Activated CD4-positive, alpha-beta T cell treated with anti-CD3 and anti-CD28 coated beads, Interleukin-2, amount 10 ng/mL, durations not matched to agents 24 days and 14 days (primary cell): ENCODE measurements around the gene UBR2. TPM values are rescaled to one million over a fixed set of nuclear protein-coding genes. Genes with fewer than 3 reads are reported as not detected.
A peak's percentile ranks its signal among the peaks of the same experiment; 100 is the strongest.

Experiments used
- DNase-seq: peaks from one replicate; pipeline ENCODE4 v3.0.0; 2022
- H3K27ac Mint-ChIP-seq: one replicate; pipeline ENCODE4 v1.8.0; 2022; ENCODE audit warnings: mild to moderate bottlenecking, mixed read lengths
- H3K27me3 Mint-ChIP-seq: one replicate; pipeline ENCODE4 v1.8.0; 2022; ENCODE audit warnings: mixed read lengths
- H3K36me3 Mint-ChIP-seq: one replicate; pipeline ENCODE4 v1.8.0; 2022; ENCODE audit warnings: low read depth, mild to moderate bottlenecking, mixed read lengths
- H3K4me1 Mint-ChIP-seq: one replicate; pipeline ENCODE4 v1.8.0; 2021; ENCODE audit warnings: mixed read lengths
- H3K4me3 Mint-ChIP-seq: one replicate; pipeline ENCODE4 v1.8.0; 2022; ENCODE audit warnings: mild to moderate bottlenecking, moderate library complexity, mixed read lengths
- H3K9me3 Mint-ChIP-seq: one replicate; pipeline ENCODE4 v1.8.0; 2021; ENCODE audit warnings: mixed read lengths
- intact Hi-C: fragments of 100-400 bp; cut with micrococcal nuclease; formaldehyde crosslinking; loops from one replicate; pipeline ENCODE4 v1.15.1; 2023
- total RNA-seq: library from RNA; stranded (reverse); gene quantifications from 2 replicates; pipeline ENCODE4 v1.2.3, GENCODE V29; 2022

The UBR2 gene
- total RNA-seq, 1 donor from 2014 or later = 30.8 TPM

DNA sequence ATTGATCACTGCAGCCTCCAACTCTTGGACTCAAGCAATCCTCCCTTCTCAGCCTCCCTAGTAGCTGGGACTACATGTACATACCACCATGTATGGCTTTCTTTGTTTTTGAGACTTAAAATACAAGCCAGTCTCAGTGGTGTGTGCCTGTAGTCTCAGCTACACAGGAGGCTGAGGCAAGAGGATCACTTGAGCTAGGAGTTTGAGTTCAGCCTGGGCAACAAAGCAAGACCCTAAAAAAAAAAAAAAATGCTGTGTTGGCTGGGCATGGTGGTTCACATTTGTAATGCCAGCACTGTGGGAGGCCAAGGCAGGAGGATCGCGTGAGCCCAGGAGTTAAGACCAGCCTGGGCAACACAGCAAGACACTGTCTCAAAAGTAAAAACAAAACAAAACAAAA, 51.7 kb downstream of the UBR2 start:
- intact Hi-C loops = no loop called here
- Mint-ChIP-seq H3K27ac (no peak overlapping the region), H3K27me3 (no peaks in the 10 kb centered on the region), H3K4me3 (no peak overlapping the region), H3K4me1 (peaks cover 5% of the 10 kb centered on the region), H3K9me3 (no peaks in the 10 kb centered on the region), H3K36me3 (peaks cover 27% of the 10 kb centered on the region)
- no peak for DNase-seq

DNA sequence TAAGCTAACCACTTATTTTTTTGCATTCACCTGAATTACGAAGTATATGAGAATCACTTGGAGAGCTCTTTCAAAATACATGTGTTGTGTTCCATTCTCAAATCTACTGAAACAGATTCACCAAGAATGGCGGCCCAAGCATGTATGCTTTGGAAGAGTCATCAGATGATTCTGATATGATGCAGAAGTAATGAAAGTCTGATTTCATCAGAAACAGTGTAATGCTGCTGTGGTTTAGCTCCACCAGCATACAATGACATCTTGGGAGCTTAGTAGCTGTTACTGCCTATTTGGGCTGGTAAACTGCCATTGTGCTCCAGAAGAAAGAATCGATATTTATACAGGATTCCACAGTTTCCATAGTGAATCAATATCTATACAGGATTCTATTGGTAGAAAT, 52.9 kb downstream of the UBR2 start:
- H3K4me3 Mint-ChIP-seq = no peak overlapping the region

DNA sequence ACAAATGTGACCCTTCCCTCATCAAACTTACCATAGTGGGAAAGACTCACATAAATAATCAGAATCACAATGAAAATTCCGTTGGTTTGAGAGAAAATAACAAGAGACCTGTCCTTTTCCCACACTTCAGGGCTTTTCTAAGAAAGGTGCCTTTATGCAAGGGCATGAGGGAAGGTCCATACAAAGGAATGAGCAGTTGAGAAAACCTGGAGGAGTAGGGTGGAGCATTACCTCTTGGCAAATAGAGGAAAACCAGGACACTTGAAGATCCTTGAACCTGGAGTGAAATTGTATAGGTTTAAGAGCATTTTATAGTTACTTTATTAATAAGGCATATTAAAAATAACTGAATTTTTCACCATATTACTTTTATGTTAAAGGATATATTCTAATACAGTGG, 54.3 kb downstream of the UBR2 start:
- H3K36me3 Mint-ChIP-seq = peaks cover 32% of the 10 kb centered on the region
- no peaks in the 10 kb centered on the region for H3K9me3 Mint-ChIP-seq
- H3K4me3 Mint-ChIP-seq = no peak overlapping the region
- no peaks in the 10 kb centered on the region for H3K27me3 Mint-ChIP-seq
- H3K4me1 Mint-ChIP-seq = peaks cover 4% of the 10 kb centered on the region
- H3K27ac Mint-ChIP-seq = no peak overlapping the region
- DNase-seq = no peak
- intact Hi-C loops = no loop called here

More for the DNA sequence above, 52.9 kb downstream of the UBR2 start:
- Mint-ChIP-seq H3K36me3 (peaks cover 32% of the 10 kb centered on the region), H3K27me3 (no peaks in the 10 kb centered on the region), H3K4me1 (peaks cover 4% of the 10 kb centered on the region), H3K27ac (no peak overlapping the region), H3K9me3 (no peaks in the 10 kb centered on the region)
- DNase-seq = no peak
- intact Hi-C loops = no loop called here

DNA sequence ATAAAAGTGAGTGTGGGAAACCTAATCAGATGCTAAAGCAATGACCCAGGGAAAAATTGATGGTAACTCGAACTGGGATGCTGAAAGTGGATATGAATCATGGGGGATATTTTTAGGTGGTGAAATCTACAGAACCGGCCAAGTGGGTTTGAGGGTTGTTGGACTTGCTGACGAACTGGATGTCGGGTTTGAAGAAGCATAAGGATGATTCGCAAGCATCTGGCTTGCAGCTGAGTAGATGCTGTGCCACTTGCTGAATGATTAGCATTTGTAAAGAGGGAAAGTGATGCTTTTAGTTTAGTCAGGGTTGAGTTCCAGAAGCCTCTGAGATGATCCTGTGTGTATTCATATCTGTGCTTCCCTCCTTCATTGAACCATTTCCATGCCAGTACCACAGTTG, 54.9 kb downstream of the UBR2 start:
- H3K4me1 Mint-ChIP-seq = peaks cover 4% of the 10 kb centered on the region

DNA sequence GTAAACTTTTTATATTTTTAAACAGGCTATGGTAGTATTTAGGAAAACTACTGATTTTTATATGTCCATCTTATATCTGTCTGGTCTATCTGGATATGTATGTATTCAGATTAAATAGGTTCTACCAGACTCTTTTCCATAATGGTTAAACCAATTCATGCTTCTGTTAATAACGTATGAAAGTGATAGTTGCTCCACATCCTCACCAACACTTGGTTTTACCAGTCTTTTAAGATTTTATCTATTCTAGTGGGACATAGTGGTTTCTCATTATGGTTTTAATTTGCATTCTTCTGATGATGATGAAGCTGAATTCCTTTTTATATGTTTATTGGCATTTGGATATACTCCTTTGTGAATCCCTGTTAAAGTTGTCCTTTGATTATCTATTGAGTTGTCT, 56.1 kb downstream of the UBR2 start:
- Mint-ChIP-seq H3K36me3 (peaks cover 33% of the 10 kb centered on the region), H3K27ac (no peak overlapping the region), H3K9me3 (no peaks in the 10 kb centered on the region), H3K4me3 (no peak overlapping the region), H3K4me1 (peaks cover 4% of the 10 kb centered on the region), H3K27me3 (no peaks in the 10 kb centered on the region)
- intact Hi-C loops = no loop called here
- DNase-seq = no peak

More for the DNA sequence above, 54.9 kb downstream of the UBR2 start:
- H3K27me3 Mint-ChIP-seq = no peaks in the 10 kb centered on the region
- H3K36me3 Mint-ChIP-seq = peaks cover 32% of the 10 kb centered on the region
- H3K9me3 Mint-ChIP-seq = no peaks in the 10 kb centered on the region
- intact Hi-C loops = no loop called here
- H3K27ac Mint-ChIP-seq = no peak overlapping the region
- H3K4me3 Mint-ChIP-seq = no peak overlapping the region
- no peak for DNase-seq

DNA sequence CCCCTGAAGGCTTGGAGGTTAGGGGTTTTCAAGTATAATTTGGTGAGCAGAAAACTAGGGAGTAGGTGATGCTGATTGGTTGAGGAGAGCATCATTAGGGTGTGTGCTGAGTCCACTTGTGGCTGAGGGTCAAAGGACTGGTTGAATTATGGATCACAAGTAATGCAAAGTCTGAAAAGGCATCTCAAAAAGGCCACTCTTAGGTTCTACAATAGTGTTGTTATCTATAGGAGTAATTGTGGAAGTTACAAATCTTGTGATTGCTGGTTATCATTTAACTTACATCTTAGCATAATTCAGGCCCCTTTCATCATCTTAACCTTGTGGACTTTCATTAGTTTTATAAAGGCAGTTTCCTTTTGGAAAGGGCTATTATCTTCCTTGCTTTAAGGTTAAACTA, 60.8 kb downstream of the UBR2 start:
- Mint-ChIP-seq H3K4me3 (no peak overlapping the region), H3K27ac (no peak overlapping the region), H3K36me3 (peaks cover 21% of the 10 kb centered on the region), H3K4me1 (peaks cover 4% of the 10 kb centered on the region), H3K27me3 (no peaks in the 10 kb centered on the region), H3K9me3 (no peaks in the 10 kb centered on the region)
- no peak for DNase-seq
- intact Hi-C loops = no loop called here

DNA sequence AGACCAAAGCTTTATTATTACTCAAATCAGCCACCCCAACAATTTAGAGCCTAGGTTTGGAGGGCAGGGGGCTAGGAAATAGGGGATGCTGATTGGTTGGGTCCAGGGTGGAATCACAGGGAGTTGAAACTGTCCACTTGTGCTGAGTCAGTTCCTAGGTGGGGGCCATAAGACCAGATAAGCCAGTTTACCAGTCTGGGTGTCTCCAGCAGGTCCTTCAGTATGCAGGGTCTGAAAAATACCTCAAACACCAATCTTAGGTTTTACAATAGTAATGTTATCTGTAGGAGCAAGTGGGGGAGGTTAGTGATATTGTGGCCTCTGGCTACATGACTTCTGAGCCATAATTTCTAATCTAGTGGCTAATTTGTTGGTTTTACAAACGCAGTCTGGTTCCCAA, 63.2 kb downstream of the UBR2 start:
- no peak for DNase-seq
- H3K4me1 Mint-ChIP-seq = peaks cover 6% of the 10 kb centered on the region
- no peaks in the 10 kb centered on the region for H3K27me3 Mint-ChIP-seq
- H3K4me3 Mint-ChIP-seq = no peak overlapping the region
- intact Hi-C loops = no loop called here
- H3K36me3 Mint-ChIP-seq = peaks cover 18% of the 10 kb centered on the region
- no peak overlapping the region for H3K27ac Mint-ChIP-seq
- no peaks in the 10 kb centered on the region for H3K9me3 Mint-ChIP-seq

DNA sequence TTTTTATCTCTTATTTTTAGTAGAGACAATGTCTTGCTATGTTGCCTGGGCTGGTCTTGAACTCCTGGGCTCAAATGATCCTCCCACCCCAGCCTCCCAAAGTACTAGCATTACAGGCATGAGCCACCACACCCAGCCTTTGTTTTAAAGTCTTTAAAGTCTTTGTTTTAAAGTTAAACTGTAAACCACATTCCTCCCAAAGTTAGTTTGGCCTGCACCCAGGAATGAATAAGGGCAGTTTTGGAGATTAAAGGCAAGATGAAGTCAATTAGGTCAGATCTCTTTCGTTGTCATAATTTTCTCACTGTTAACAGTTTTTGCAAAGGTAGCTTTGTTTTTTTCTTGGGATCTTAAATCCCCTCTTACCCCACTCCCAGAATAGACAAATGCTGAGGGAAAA, 63.8 kb downstream of the UBR2 start:
- H3K36me3 Mint-ChIP-seq = peaks cover 25% of the 10 kb centered on the region
- H3K4me1 Mint-ChIP-seq = peaks cover 6% of the 10 kb centered on the region
- no peak overlapping the region for H3K4me3 Mint-ChIP-seq
- H3K27ac Mint-ChIP-seq = no peak overlapping the region
- no peaks in the 10 kb centered on the region for H3K9me3 Mint-ChIP-seq
- intact Hi-C loops = no loop called here
- DNase-seq = no peak
- no peaks in the 10 kb centered on the region for H3K27me3 Mint-ChIP-seq

DNA sequence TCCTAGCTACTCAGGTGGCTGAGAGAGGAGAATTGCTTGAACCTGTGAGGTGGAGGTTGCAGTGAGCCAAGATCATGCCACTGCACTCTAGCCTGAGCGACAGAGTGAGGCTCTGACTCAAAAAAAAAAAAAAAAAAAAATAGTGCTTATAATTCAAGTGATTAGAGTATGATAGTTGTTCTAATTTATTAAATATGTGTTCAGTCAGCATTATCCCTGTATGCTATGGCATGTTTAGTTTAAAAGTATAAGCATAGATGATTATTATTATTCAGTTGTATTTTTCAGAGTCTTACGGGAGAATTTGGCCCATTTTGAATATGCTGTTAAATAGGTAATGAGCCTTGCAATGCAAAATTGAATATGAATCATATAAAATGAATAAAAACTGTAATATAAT, 64.8 kb downstream of the UBR2 start:
- DNase-seq = no peak
- H3K4me3 Mint-ChIP-seq = no peak overlapping the region
- H3K27ac Mint-ChIP-seq = no peak overlapping the region
- no peaks in the 10 kb centered on the region for H3K9me3 Mint-ChIP-seq
- no peaks in the 10 kb centered on the region for H3K27me3 Mint-ChIP-seq
- intact Hi-C loops = no loop called here
- peaks cover 29% of the 10 kb centered on the region for H3K36me3 Mint-ChIP-seq
- peaks cover 6% of the 10 kb centered on the region for H3K4me1 Mint-ChIP-seq

DNA sequence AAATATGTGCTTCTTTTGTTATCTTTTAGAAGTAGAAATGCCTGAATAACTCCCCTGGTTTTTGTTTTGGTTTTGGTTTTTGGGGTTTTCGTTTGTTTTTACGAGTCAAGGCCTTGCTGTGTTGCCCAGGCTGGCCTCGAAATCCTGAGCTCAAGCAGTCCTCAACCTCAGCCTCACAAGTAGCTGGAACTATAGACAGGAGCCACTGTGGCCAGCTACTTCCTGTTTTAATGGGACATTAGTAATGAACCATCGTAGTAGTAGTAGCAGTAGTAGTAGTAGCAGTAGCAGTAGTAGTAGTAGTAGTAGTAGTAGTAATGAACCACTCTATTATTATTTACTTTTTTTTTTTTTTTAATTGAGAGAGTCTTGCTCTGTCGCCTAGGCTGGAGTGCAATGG, 66.0 kb downstream of the UBR2 start:
- H3K27me3 Mint-ChIP-seq = no peaks in the 10 kb centered on the region
- H3K4me1 Mint-ChIP-seq = peaks cover 6% of the 10 kb centered on the region
- H3K27ac Mint-ChIP-seq = peak overlapping the region; percentile 77
- H3K36me3 Mint-ChIP-seq = peaks cover 29% of the 10 kb centered on the region
- no peak for DNase-seq
- H3K9me3 Mint-ChIP-seq = no peaks in the 10 kb centered on the region
- no peak overlapping the region for H3K4me3 Mint-ChIP-seq
- intact Hi-C loops = no loop called here

DNA sequence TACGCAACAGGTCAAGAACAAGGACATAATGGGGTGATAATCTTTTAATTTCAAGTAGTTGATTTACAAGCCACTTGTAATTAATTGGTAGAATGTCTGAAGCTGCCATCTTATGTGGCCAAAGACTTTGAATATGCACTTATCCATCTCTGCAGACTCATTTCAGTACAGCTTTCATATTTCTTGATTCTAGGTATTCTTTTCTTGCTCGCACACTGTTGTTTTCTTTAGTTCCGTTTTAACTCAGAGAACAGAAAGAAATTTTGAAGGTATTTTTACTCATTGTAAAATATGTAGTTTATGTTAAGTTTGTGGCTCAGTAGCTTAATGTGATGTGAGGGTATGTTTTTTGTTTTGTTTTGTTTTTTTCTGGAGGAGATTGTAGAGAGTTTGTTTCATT, 73.9 kb downstream of the UBR2 start:
- Mint-ChIP-seq H3K27ac (peak overlapping the region; percentile 7), H3K9me3 (no peaks in the 10 kb centered on the region), H3K27me3 (no peaks in the 10 kb centered on the region), H3K4me3 (no peak overlapping the region), H3K4me1 (peaks cover 12% of the 10 kb centered on the region), H3K36me3 (peaks cover 42% of the 10 kb centered on the region)
- no peak for DNase-seq
- intact Hi-C loops = loop anchor here (1.0 kb wide), 1 partner anchor 68 kb away; no protein-coding TSS in a partner anchor

DNA sequence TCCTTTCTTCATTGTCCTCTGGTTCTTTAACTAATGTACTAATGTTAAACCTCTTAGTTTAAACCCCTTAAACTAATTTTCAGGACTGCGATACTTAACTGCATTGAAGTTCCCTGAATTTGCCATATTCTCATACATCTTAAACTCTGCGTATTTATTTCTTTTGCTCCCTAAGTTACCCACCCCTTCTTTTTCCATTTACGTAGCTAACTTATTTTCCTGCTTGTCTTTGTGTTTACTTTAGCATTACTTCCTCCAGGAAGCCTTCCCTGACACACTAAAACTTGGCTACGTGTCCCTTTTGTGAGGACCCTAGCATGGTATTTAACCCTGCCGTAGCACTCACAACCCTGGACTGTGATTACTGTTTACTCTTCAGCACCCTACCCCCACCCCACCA, 79.0 kb downstream of the UBR2 start:
- H3K36me3 Mint-ChIP-seq = peaks cover 39% of the 10 kb centered on the region
- no peaks in the 10 kb centered on the region for H3K9me3 Mint-ChIP-seq
- no peak overlapping the region for H3K27ac Mint-ChIP-seq
- intact Hi-C loops = no loop called here
- no peak overlapping the region for H3K4me3 Mint-ChIP-seq
- DNase-seq = no peak
- peaks cover 6% of the 10 kb centered on the region for H3K4me1 Mint-ChIP-seq
- no peaks in the 10 kb centered on the region for H3K27me3 Mint-ChIP-seq

DNA sequence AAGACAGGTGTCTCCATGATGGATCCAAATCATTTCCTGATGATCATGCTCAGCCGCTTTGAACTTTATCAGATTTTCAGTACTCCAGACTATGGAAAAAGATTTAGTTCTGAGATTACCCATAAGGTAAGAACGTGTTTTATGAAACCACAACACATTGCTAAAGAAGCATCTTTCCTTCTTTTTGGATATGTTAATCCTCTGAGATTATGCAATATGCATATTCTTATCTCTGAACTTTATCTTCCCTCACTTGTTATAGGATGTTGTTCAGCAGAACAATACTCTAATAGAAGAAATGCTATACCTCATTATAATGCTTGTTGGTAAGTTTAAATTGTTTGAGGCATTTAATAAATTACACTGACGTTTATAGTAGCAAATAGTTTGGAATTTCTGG, 80.4 kb downstream of the UBR2 start:
- no peak overlapping the region for H3K27ac Mint-ChIP-seq
- H3K36me3 Mint-ChIP-seq = peaks cover 36% of the 10 kb centered on the region
- no peaks in the 10 kb centered on the region for H3K27me3 Mint-ChIP-seq
- H3K4me3 Mint-ChIP-seq = no peak overlapping the region
- no peaks in the 10 kb centered on the region for H3K4me1 Mint-ChIP-seq
- intact Hi-C loops = no loop called here
- H3K9me3 Mint-ChIP-seq = no peaks in the 10 kb centered on the region
- no peak for DNase-seq

DNA sequence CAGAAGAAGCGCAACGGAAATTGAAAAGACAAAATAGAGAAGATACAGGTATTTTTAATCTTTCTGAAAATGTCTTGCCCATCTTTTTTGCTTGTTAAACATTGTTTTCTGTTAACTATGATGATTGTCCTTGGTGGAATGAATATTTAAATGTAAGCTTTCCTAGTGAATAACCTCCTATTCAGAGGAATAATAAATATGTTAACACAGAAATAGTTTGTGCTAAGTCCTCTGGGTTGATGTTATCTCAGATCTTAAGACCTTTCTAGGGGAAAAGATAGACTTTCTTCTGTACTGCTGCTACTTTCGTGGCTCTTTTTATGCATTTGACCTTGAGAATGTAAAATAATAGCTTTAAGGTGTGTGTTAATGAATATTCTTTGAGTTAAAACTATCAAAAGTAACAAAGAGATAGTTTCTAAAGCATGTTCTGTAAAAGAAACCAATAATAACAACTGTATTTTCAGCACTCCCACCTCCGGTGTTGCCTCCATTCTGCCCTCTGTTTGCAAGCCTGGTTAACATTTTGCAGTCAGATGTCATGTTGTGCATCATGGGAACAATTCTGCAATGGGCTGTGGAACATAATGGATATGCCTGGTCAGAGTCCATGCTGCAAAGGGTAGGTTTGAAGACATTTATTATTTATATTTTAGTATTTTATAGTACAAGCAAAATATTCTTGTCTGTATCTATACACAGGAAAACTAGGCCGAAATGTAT, 88.4 kb downstream of the UBR2 start:
- DNase-seq = no peak
- H3K4me1 Mint-ChIP-seq = no peaks in the 10 kb centered on the region
- intact Hi-C loops = no loop called here
- H3K27ac Mint-ChIP-seq = no peak overlapping the region
- H3K4me3 Mint-ChIP-seq = no peak overlapping the region
- H3K27me3 Mint-ChIP-seq = no peaks in the 10 kb centered on the region
- H3K36me3 Mint-ChIP-seq = peaks cover 41% of the 10 kb centered on the region
- no peaks in the 10 kb centered on the region for H3K9me3 Mint-ChIP-seq

DNA sequence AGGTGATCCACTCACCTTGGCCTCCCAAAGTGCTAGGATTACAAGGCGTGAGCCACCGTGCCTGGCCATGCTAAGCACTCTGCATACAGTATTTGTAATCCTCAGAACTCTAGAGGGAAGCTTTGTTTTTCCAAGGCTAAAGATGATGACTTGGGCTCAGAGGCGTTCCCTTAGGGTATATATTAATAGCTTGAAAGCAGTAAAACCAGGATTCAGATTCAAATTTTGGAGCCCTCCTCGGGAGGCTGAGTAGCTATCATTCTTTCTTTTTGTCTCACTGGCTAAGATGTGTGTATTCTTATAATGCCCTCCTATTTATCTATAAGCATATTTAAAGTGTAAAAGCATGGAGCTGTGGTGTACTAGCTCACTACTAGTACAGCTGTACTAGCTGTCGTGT, 90.0 kb downstream of the UBR2 start:
- intact Hi-C loops = no loop called here
- DNase-seq = no peak

More for the DNA sequence above, 90.0 kb downstream of the UBR2 start:
- H3K4me3 Mint-ChIP-seq = no peak overlapping the region
- no peak overlapping the region for H3K27ac Mint-ChIP-seq
- no peaks in the 10 kb centered on the region for H3K27me3 Mint-ChIP-seq
- H3K4me1 Mint-ChIP-seq = no peaks in the 10 kb centered on the region
- H3K36me3 Mint-ChIP-seq = peaks cover 45% of the 10 kb centered on the region
- H3K9me3 Mint-ChIP-seq = no peaks in the 10 kb centered on the region
